Muscle of leg (tissue), 9 donors: ENCODE measurements around the gene SULT6B1. TPM values are rescaled to one million over a fixed set of nuclear protein-coding genes. Genes with fewer than 3 reads are reported as not detected.

ENCODE experiments used
- polyA plus RNA-seq, 8 donors: library from polyadenylated mRNA; unstranded; fragments of 120-200 nt; gene quantifications; one replicate each; pipeline versions ENCODE4 v1.2.1 to v1.2.3, GENCODE V29; 2013; ENCODE audit warnings: inconsistent platforms in 1 of 8, low replicate concordance in 1 of 8; ENCODE audit not compliant: insufficient read length in 8 of 8, insufficient read depth in 1 of 8
- total RNA-seq: library from RNA; stranded (reverse); fragments of 120-200 nt; gene quantifications from one replicate; pipeline ENCODE4 v1.2.4, GENCODE V29; 2013

Gene SULT6B1
- total and polyA plus RNA-seq, 9 donors, result not detected

Other genes starting within 250 kb of the SULT6B1 start
- 25.4 TPM for gene STRN, start 222.1 kb downstream of the SULT6B1 start, total RNA-seq
- 10 to 100 TPM; 12.2 to 22.4 (median 19.6) TPM for gene STRN, start 222.1 kb downstream of the SULT6B1 start, polyA plus RNA-seq
- 14.7 TPM for gene HEATR5B, start 104.3 kb downstream of the SULT6B1 start, total RNA-seq
- gene HEATR5B, start 104.3 kb downstream of the SULT6B1 start, polyA plus RNA-seq, result 10 to 100 TPM; 10.2 to 14.7 (median 11.4) TPM
- gene GPATCH11, start 104.2 kb downstream of the SULT6B1 start, total RNA-seq, result 7.4 TPM
- gene GPATCH11, start 104.2 kb downstream of the SULT6B1 start, polyA plus RNA-seq, result 10 to 100 TPM in 1 of 8 donors, 1 to 10 TPM in 7; 5.3 to 11.3 (median 8.7) TPM
- gene EIF2AK2, start 31.7 kb downstream of the SULT6B1 start, total RNA-seq, result 22.5 TPM
- gene EIF2AK2, start 31.7 kb downstream of the SULT6B1 start, polyA plus RNA-seq, result 10 to 100 TPM; 13.4 to 27.7 (median 18.5) TPM
- gene CEBPZOS, start 7.8 kb upstream of the SULT6B1 start, total RNA-seq, result 27.2 TPM
- gene CEBPZOS, start 7.8 kb upstream of the SULT6B1 start, polyA plus RNA-seq, result 10 to 100 TPM; 34.1 to 42.4 (median 35.7) TPM
- 56.9 TPM for gene CEBPZ, start 42.9 kb upstream of the SULT6B1 start, total RNA-seq
- 10 to 100 TPM; 34.5 to 56.4 (median 39.3) TPM for gene CEBPZ, start 42.9 kb upstream of the SULT6B1 start, polyA plus RNA-seq
- 14.2 TPM for gene NDUFAF7, start 43.0 kb upstream of the SULT6B1 start, total RNA-seq
- 10 to 100 TPM; 10.9 to 18.4 (median 13.6) TPM for gene NDUFAF7, start 43.0 kb upstream of the SULT6B1 start, polyA plus RNA-seq
- gene PRKD3, start 136.2 kb upstream of the SULT6B1 start, total RNA-seq, result 36.2 TPM
- gene PRKD3, start 136.2 kb upstream of the SULT6B1 start, polyA plus RNA-seq, result 10 to 100 TPM; 18.0 to 39.7 (median 28.1) TPM
- 6.3 TPM for gene QPCT, start 156.0 kb upstream of the SULT6B1 start, total RNA-seq
- 10 to 100 TPM in 1 of 8 donors, 1 to 10 TPM in 7; 3.3 to 10.2 (median 5.9) TPM for gene QPCT, start 156.0 kb upstream of the SULT6B1 start, polyA plus RNA-seq